Measurements from ENCODE around the gene RASL11A.

- TF ChIP-seq CTCF (IDR thresholded peaks at IDR 0.05; ENCODE audit: control extremely low read depth in 1 of 3, insufficient read depth in 1 of 3, low read depth in 1 of 3, low read length in 3 of 3) (no peak), EZH2 (IDR thresholded peaks at IDR 0.05; ENCODE audit: low read depth, low read length, severe bottlenecking) (no peak), RAD21 (IDR thresholded peaks at IDR 0.05 in 1 of 2, conservative IDR thresholded peaks at IDR 0.05 in 1 of 2; ENCODE audit: low read depth in 2 of 2, low read length in 2 of 2) (no peak), CHD1 (IDR thresholded peaks at IDR 0.05; ENCODE audit: low read depth, low read length) (no peak), BACH1 (IDR thresholded peaks at IDR 0.05; ENCODE audit: low read length) (no peak), ATF2 (IDR thresholded peaks at IDR 0.05; ENCODE audit: low read length) (no peak), POLR2A (IDR thresholded peaks at IDR 0.05; ENCODE audit: control extremely low read depth in 1 of 2, low read depth in 2 of 2, low read length in 2 of 2) (no peak), CHD2 (IDR thresholded peaks at IDR 0.05; ENCODE audit: low read length) (no peak), EP300 (IDR thresholded peaks at IDR 0.05; ENCODE audit: borderline replicate concordance in 1 of 2, low read depth in 2 of 2, low read length in 2 of 2) (no peak), RFX5 (IDR thresholded peaks at IDR 0.05; ENCODE audit: borderline replicate concordance, low read depth, low read length) (no peak), TBP (IDR thresholded peaks at IDR 0.05; ENCODE audit: low read depth, low read length) (no peak), SP1 (IDR thresholded peaks at IDR 0.05; ENCODE audit: low read depth, low read length) (no peak), CHD7 (IDR thresholded peaks at IDR 0.05; ENCODE audit: insufficient replicate concordance, low read length) (no peak)
These were observed 10.2 kb downstream of the RASL11A start for GRCh38 chr13:27280841-27281240.

Data from H1 (cell line).